T47D (cell line): ENCODE results near the gene GLIS1.
A peak's percentile ranks its signal among the peaks of the same experiment; 100 is the strongest.

Experiments used
- DNase-seq, 2 experiments: peaks; one replicate each; pipeline versions ENCODE4 v3.0.0 to v3.0.0-alpha.2; 2011 to 2012; ENCODE audit warnings: low read depth in 1 of 2, low spot score in 1 of 2
- JUND ChIP-seq: IDR thresholded peaks from 2 replicates; pipeline ENCODE4 v1.6.1; 2012; ENCODE audit warnings: low read depth
- in situ Hi-C: cut with HindIII; loops from 2 replicates; pipeline ENCODE4 v1.10.0; 2016; ENCODE audit warnings: low sequenced_read_pairs, low pct_unique_long_range_greater_than_20kb

The GLIS1 gene

GRCh38 chr1:53722025-53722424, 16.9 kb downstream of the GLIS1 start:
- no peak for TF ChIP-seq JUND
- in situ Hi-C loops = no loop called here
- no peak for DNase-seq

GRCh38 chr1:53721088-53721487, 17.9 kb downstream of the GLIS1 start:
- no peak for TF ChIP-seq JUND
- in situ Hi-C loops = no loop called here
- DNase-seq = no peak

- no peak for TF ChIP-seq JUND
- DNase-seq = no peak
- in situ Hi-C loops = no loop called here
Observed at GRCh38 chr1:53719469-53719868, 19.5 kb downstream of the GLIS1 start.

- DNase-seq = no peak
- TF ChIP-seq JUND = no peak
- in situ Hi-C loops = no loop called here
Observed at GRCh38 chr1:53718443-53718842, 20.5 kb downstream of the GLIS1 start.

GRCh38 chr1:53717025-53717804, 21.7 kb downstream of the GLIS1 start:
- TF ChIP-seq JUND = no peak
- in situ Hi-C loops = no loop called here
- no peak for DNase-seq

- in situ Hi-C loops = no loop called here
- no peak for DNase-seq
Observed at GRCh38 chr1:53716150-53716549, 22.8 kb downstream of the GLIS1 start.

GRCh38 chr1:53715478-53715877, 23.5 kb downstream of the GLIS1 start:
- no peak for TF ChIP-seq JUND
- in situ Hi-C loops = no loop called here
- DNase-seq = peak in 1 of 2 experiments; percentile 19

More at GRCh38 chr1:53716150-53716549, 22.8 kb downstream of the GLIS1 start:
- TF ChIP-seq JUND = no peak

- no peak for TF ChIP-seq JUND
- DNase-seq = no peak
- in situ Hi-C loops = no loop called here
Observed at GRCh38 chr1:53712276-53712675, 26.7 kb downstream of the GLIS1 start.

- no peak for TF ChIP-seq JUND
- in situ Hi-C loops = no loop called here
- DNase-seq = no peak
Observed at GRCh38 chr1:53710584-53710983, 28.4 kb downstream of the GLIS1 start.

GRCh38 chr1:53708687-53709086, 30.3 kb downstream of the GLIS1 start:
- in situ Hi-C loops = no loop called here
- no peak for TF ChIP-seq JUND
- DNase-seq = no peak

- no peak for TF ChIP-seq JUND
- in situ Hi-C loops = no loop called here
- DNase-seq = no peak
Observed at GRCh38 chr1:53706356-53706755, 32.6 kb downstream of the GLIS1 start.

GRCh38 chr1:53705446-53706096, 33.4 kb downstream of the GLIS1 start:
- in situ Hi-C loops = no loop called here
- no peak for DNase-seq

GRCh38 chr1:53704804-53705445, 34.0 kb downstream of the GLIS1 start:
- no peak for DNase-seq
- TF ChIP-seq JUND = no peak
- in situ Hi-C loops = no loop called here

More at GRCh38 chr1:53705446-53706096, 33.4 kb downstream of the GLIS1 start:
- no peak for TF ChIP-seq JUND
